HG02970 (cell line): ENCODE measurements around the gene LCE1A.

ENCODE experiments used
- ATAC-seq: cut with Tn5 transposase; IDR thresholded peaks from one replicate; pipeline ENCODE4 v1.9.1; 2021; ENCODE audit warnings: mild to moderate bottlenecking, moderate library complexity, moderate number of reproducible peaks; ENCODE audit not compliant: unreplicated experiment, low FRiP score

LCE1A gene

GRCh38 chr1:152827173-152827572 lies at the start of gene LCE1A:
LCE1A (plus strand) TSS chr1:152827473; CDS start chr1:152827473, 0 bp downstream.
- ATAC-seq, result no peak

GRCh38 chr1:152777510-152778137 lies 49.6 kb upstream of the LCE1A start:
- no peak for ATAC-seq

GRCh38 chr1:152783095-152783494 lies 44.2 kb upstream of the LCE1A start:
- ATAC-seq, result no peak

- no peak for ATAC-seq
Measured at GRCh38 chr1:152786077-152786476, 41.2 kb upstream of the LCE1A start, which contains the start of gene LCE1E. LCE1E (plus strand) TSS chr1:152786257; CDS start chr1:152787300, 1,043 bp downstream.

- ATAC-seq, result no peak
Measured at GRCh38 chr1:152795686-152796085, 31.6 kb upstream of the LCE1A start.

GRCh38 chr1:152796421-152796820 lies 30.9 kb upstream of the LCE1A start, which contains the start of gene LCE1D:
LCE1D (plus strand) TSS chr1:152796721; CDS start chr1:152797795, 1,074 bp downstream.
- ATAC-seq, result no peak

GRCh38 chr1:152801333-152801732 lies 25.9 kb upstream of the LCE1A start:
- no peak for ATAC-seq

- no peak for ATAC-seq
Measured at GRCh38 chr1:152806576-152806975, 20.7 kb upstream of the LCE1A start, which contains the start of gene LCE1C. LCE1C (minus strand) TSS chr1:152806651; CDS start chr1:152805478, 1,173 bp downstream.

GRCh38 chr1:152811050-152811449 lies 16.2 kb upstream of the LCE1A start:
- no peak for ATAC-seq

- ATAC-seq, result no peak
Measured at GRCh38 chr1:152811671-152812070, 15.6 kb upstream of the LCE1A start, which contains the start of gene LCE1B. LCE1B (plus strand) TSS chr1:152811971; CDS start chr1:152812447, 476 bp downstream.

- ATAC-seq, result no peak
Measured at GRCh38 chr1:152817309-152817708, 10.0 kb upstream of the LCE1A start.

- ATAC-seq, result no peak
Measured at GRCh38 chr1:152823294-152823693, 4.0 kb upstream of the LCE1A start.

- no peak for ATAC-seq
Measured at GRCh38 chr1:152824964-152825363, 2.3 kb upstream of the LCE1A start.

GRCh38 chr1:152836870-152837269 lies 9.6 kb downstream of the LCE1A start:
- ATAC-seq, result no peak

GRCh38 chr1:152842556-152842955 lies 15.3 kb downstream of the LCE1A start, which contains the start of gene LCE6A:
LCE6A (plus strand) TSS chr1:152842856; CDS start chr1:152843521, 665 bp downstream.
- ATAC-seq, result no peak

GRCh38 chr1:152855661-152856060 lies 28.4 kb downstream of the LCE1A start:
- ATAC-seq, result no peak

GRCh38 chr1:152858062-152858461 lies 30.8 kb downstream of the LCE1A start:
- no peak for ATAC-seq

GRCh38 chr1:152859696-152860095 lies 32.4 kb downstream of the LCE1A start, which contains the start of gene LCE7A:
LCE7A (plus strand) TSS chr1:152859996; CDS start chr1:152860698, 702 bp downstream.
- no peak for ATAC-seq

- ATAC-seq, result no peak
Measured at GRCh38 chr1:152860129-152860528, 32.9 kb downstream of the LCE1A start.

- ATAC-seq, result no peak
Measured at GRCh38 chr1:152861374-152861773, 34.1 kb downstream of the LCE1A start.

GRCh38 chr1:152864443-152864842 lies 37.2 kb downstream of the LCE1A start:
- no peak for ATAC-seq

GRCh38 chr1:152866321-152866720 lies 39.0 kb downstream of the LCE1A start:
- ATAC-seq, result no peak
